K562 (cell line): ENCODE results near the gene DYNLT2B. TPM values are rescaled to one million over a fixed set of nuclear protein-coding genes. Genes with fewer than 3 reads are reported as not detected.

Source experiments
- BRF1 ChIP-seq: IDR thresholded peaks from 3 replicates; pipeline ENCODE4 v1.6.1; 2011; ENCODE audit warnings: borderline replicate concordance, mild to moderate bottlenecking; ENCODE audit not compliant: insufficient read length; ENCODE audit errors: extremely low read depth
- CHD4 ChIP-seq: fragments of 200-600 bp; sonication (generic); IDR thresholded peaks from 3 replicates; pipeline ENCODE4 v1.6.1; 2012; ENCODE audit warnings: low read depth, mild to moderate bottlenecking, mixed read lengths, low read length, inconsistent platforms; ENCODE audit not compliant: insufficient read depth, insufficient replicate concordance, poor library complexity, severe bottlenecking
- MIER1 ChIP-seq: fragments of 450-650 bp; IDR thresholded peaks from 2 replicates; pipeline ENCODE4 v1.6.1; 2016; ENCODE audit warnings: antibody characterized with exemption, mild to moderate bottlenecking, low read depth
- NBN ChIP-seq: fragments of 450-650 bp; IDR thresholded peaks from 2 replicates; pipeline ENCODE4 v1.6.1; 2016; ENCODE audit warnings: low read depth, mild to moderate bottlenecking
- NR2C1 ChIP-seq, 2 experiments: fragments of 450-650 bp; IDR thresholded peaks; 2 replicates each; pipeline ENCODE4 v1.6.1; 2017; ENCODE audit warnings: mild to moderate bottlenecking in 2 of 2, antibody characterized with exemption in 1 of 2, inconsistent platforms in 1 of 2, missing compliant biosample characterization in 1 of 2, missing genetic modification characterization in 1 of 2
- OTX1 ChIP-seq: fragments of 450-650 bp; formaldehyde crosslinking; IDR thresholded peaks from 2 replicates; pipeline ENCODE4 v1.4.0; 2022; ENCODE audit warnings: mild to moderate bottlenecking
- SOX6 ChIP-seq: fragments of 450-650 bp; IDR thresholded peaks from 2 replicates; pipeline ENCODE4 v1.6.1; 2014; ENCODE audit warnings: mild to moderate bottlenecking
- ZFP36 ChIP-seq: fragments of 150-350 bp; IDR thresholded peaks from 2 replicates; pipeline ENCODE4 v1.6.1; 2018; ENCODE audit warnings: low read length, low read depth; ENCODE audit not compliant: partially characterized antibody
- ZKSCAN8 ChIP-seq: fragments of 200-800 bp; sonication (Bioruptor generic); IDR thresholded peaks from 2 replicates; pipeline ENCODE4 v1.6.1; 2016; ENCODE audit warnings: missing genetic modification characterization, missing compliant biosample characterization
- ZNF263 ChIP-seq: sonication (generic); formaldehyde crosslinking; IDR thresholded peaks from 2 replicates; pipeline ENCODE4 v1.8.0; 2022; ENCODE audit warnings: mild to moderate bottlenecking, missing genetic modification reagents, borderline replicate concordance
- polyA plus RNA-seq, 8 experiments: library from polyadenylated mRNA; depleted of rRNA in 4 of 8; stranded (reverse) in 5 of 8; unstranded in 3 of 8; fragments of >200 nt; fragmentation: Nextera tagmentation in 2 of 8; fragmentation: Illumina TruSeq in 1 of 8; extraction: Ambion mirVana in 2 of 8; extraction: Trizol in 1 of 8; gene quantifications; 2 replicates each; pipeline versions ENCODE4 v1.2.1 to v1.2.3, GENCODE V29; 2011 to 2014; ENCODE audit warnings: inconsistent platforms in 1 of 8, missing spikeins in 1 of 8
- total RNA-seq, 7 experiments: library from RNA; depleted of rRNA in 6 of 7; stranded (reverse); fragments of >200 nt in 6 of 7; fragmentation: Illumina TruSeq in 2 of 7; extraction: Trizol in 2 of 7; gene quantifications; 2 replicates each; pipeline versions ENCODE4 v1.2.1 to v1.2.3, GENCODE V29; 2011 to 2021; ENCODE audit warnings: low replicate concordance in 1 of 7
- TF ChIP-seq, protein P1 (sequence below): fragments of 250-450 bp; sonication (Bioruptor Pico); IDR thresholded peaks from 2 replicates; pipeline ENCODE4 v1.4.0; 2020; ENCODE audit warnings: mild to moderate bottlenecking, moderate library complexity, borderline replicate concordance
- TF ChIP-seq, protein P2 (sequence below), 3 experiments: fragments of 200-800 bp in 1 of 3; fragments of 250-450 bp in 1 of 3; fragments of 450-650 bp in 1 of 3; sonication (Bioruptor Pico) in 1 of 3; sonication (Bioruptor generic) in 1 of 3; formaldehyde crosslinking in 1 of 3; IDR thresholded peaks; 2 replicates each; pipeline versions ENCODE4 v1.6.1 to v1.8.0; 2016 to 2022; ENCODE audit warnings: mild to moderate bottlenecking in 2 of 3, missing genetic modification characterization in 2 of 3, missing compliant biosample characterization in 1 of 3, moderate library complexity in 1 of 3
- TF ChIP-seq, protein P3 (sequence below), 3 experiments: IDR thresholded peaks in 2 of 3; conservative IDR thresholded peaks in 1 of 3; 2 replicates each; pipeline ENCODE4 v1.5.1; 2011 to 2012; ENCODE audit warnings: low read length in 3 of 3, mild to moderate bottlenecking in 3 of 3, control low read depth in 2 of 3, improper control_type of control experiment in 1 of 3, inconsistent platforms in 1 of 3, low read depth in 1 of 3, mixed read lengths in 1 of 3, moderate library complexity in 1 of 3; ENCODE audit not compliant: insufficient read depth in 2 of 3
- TF ChIP-seq, protein P4 (sequence below): IDR thresholded peaks from 2 replicates; pipeline ENCODE4 v1.6.1; 2011; ENCODE audit not compliant: insufficient read length; ENCODE audit errors: extremely low read depth
- TF ChIP-seq, protein P5 (sequence below): fragments of 250-450 bp; sonication (Bioruptor Pico); IDR thresholded peaks from 2 replicates; pipeline ENCODE4 v1.9.0; 2021; ENCODE audit warnings: mild to moderate bottlenecking

Gene DYNLT2B
- total and polyA plus RNA-seq, 9 of the 15 experiments (the other 6 are each of a cell fraction or from before 2014, with no cell fraction given) = 6.5 to 19.9 (median 8.7) TPM

DNA sequence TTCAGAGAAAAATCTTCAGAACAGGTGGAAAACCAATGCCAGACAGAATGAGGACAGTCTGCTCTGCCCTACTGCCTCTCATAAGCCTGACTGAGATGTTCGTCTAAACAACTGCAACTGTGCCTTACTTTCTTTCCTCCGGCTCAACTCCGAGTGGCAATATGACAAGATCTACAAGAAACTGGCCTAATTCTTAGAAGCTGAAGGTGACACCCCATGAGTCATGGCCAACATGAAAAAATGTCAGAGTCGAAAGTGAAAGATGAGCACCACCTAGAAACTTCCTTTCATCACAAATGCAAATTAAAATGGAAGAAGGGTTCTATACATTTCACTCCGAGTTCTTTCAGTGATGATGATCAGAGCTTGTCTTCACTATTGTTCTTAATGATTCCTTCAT lies 43.5 kb downstream of the DYNLT2B start (continued):
- TF ChIP-seq, protein P1, sequence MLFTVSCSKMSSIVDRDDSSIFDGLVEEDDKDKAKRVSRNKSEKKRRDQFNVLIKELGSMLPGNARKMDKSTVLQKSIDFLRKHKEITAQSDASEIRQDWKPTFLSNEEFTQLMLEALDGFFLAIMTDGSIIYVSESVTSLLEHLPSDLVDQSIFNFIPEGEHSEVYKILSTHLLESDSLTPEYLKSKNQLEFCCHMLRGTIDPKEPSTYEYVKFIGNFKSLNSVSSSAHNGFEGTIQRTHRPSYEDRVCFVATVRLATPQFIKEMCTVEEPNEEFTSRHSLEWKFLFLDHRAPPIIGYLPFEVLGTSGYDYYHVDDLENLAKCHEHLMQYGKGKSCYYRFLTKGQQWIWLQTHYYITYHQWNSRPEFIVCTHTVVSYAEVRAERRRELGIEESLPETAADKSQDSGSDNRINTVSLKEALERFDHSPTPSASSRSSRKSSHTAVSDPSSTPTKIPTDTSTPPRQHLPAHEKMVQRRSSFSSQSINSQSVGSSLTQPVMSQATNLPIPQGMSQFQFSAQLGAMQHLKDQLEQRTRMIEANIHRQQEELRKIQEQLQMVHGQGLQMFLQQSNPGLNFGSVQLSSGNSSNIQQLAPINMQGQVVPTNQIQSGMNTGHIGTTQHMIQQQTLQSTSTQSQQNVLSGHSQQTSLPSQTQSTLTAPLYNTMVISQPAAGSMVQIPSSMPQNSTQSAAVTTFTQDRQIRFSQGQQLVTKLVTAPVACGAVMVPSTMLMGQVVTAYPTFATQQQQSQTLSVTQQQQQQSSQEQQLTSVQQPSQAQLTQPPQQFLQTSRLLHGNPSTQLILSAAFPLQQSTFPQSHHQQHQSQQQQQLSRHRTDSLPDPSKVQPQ (CRISPR knock-in tag) = no peak
- TF ChIP-seq CHD4 (no peak), NR2C1 (IDR thresholded peaks at IDR 0.05) (no peak), NR2C1 (tag; IDR thresholded peaks at IDR 0.05) (peak; percentile 49; the same call in 1 of the 2 replicates), SOX6 (peak; percentile 44; the same call in 1 of the 2 replicates), MIER1 (no peak), NBN (0 out of 2 replicates have a peak, but pooled peaks have one; percentile 56), ZFP36 (no peak), ZNF263 (CRISPR knock-in tag) (no peak), BRF1 (no peak), ZKSCAN8 (CRISPR knock-in tag) (no peak), OTX1 (CRISPR knock-in tag) (no peak)
- TF ChIP-seq, protein P2, sequence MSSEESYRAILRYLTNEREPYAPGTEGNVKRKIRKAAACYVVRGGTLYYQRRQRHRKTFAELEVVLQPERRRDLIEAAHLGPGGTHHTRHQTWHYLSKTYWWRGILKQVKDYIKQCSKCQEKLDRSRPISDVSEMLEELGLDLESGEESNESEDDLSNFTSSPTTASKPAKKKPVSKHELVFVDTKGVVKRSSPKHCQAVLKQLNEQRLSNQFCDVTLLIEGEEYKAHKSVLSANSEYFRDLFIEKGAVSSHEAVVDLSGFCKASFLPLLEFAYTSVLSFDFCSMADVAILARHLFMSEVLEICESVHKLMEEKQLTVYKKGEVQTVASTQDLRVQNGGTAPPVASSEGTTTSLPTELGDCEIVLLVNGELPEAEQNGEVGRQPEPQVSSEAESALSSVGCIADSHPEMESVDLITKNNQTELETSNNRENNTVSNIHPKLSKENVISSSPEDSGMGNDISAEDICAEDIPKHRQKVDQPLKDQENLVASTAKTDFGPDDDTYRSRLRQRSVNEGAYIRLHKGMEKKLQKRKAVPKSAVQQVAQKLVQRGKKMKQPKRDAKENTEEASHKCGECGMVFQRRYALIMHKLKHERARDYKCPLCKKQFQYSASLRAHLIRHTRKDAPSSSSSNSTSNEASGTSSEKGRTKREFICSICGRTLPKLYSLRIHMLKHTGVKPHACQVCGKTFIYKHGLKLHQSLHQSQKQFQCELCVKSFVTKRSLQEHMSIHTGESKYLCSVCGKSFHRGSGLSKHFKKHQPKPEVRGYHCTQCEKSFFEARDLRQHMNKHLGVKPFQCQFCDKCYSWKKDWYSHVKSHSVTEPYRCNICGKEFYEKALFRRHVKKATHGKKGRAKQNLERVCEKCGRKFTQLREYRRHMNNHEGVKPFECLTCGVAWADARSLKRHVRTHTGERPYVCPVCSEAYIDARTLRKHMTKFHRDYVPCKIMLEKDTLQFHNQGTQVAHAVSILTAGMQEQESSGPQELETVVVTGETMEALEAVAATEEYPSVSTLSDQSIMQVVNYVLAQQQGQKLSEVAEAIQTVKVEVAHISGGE (CRISPR knock-in tag; IDR thresholded peaks at IDR 0.05) = peak in 1 of 3 experiments; percentile 66; a peak in 1 of 6 replicates
- TF ChIP-seq, protein P3, sequence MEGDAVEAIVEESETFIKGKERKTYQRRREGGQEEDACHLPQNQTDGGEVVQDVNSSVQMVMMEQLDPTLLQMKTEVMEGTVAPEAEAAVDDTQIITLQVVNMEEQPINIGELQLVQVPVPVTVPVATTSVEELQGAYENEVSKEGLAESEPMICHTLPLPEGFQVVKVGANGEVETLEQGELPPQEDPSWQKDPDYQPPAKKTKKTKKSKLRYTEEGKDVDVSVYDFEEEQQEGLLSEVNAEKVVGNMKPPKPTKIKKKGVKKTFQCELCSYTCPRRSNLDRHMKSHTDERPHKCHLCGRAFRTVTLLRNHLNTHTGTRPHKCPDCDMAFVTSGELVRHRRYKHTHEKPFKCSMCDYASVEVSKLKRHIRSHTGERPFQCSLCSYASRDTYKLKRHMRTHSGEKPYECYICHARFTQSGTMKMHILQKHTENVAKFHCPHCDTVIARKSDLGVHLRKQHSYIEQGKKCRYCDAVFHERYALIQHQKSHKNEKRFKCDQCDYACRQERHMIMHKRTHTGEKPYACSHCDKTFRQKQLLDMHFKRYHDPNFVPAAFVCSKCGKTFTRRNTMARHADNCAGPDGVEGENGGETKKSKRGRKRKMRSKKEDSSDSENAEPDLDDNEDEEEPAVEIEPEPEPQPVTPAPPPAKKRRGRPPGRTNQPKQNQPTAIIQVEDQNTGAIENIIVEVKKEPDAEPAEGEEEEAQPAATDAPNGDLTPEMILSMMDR (IDR thresholded peaks at IDR 0.05 in 2 of 3, conservative IDR thresholded peaks at IDR 0.05 in 1 of 3; ENCODE audit: insufficient read depth in 2 of 3, low read depth in 1 of 3, low read length in 3 of 3) = no peak
- TF ChIP-seq, protein P4, sequence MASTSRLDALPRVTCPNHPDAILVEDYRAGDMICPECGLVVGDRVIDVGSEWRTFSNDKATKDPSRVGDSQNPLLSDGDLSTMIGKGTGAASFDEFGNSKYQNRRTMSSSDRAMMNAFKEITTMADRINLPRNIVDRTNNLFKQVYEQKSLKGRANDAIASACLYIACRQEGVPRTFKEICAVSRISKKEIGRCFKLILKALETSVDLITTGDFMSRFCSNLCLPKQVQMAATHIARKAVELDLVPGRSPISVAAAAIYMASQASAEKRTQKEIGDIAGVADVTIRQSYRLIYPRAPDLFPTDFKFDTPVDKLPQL = no peak
- TF ChIP-seq, protein P5, sequence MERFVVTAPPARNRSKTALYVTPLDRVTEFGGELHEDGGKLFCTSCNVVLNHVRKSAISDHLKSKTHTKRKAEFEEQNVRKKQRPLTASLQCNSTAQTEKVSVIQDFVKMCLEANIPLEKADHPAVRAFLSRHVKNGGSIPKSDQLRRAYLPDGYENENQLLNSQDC (CRISPR knock-in tag) = no peak
